Measurements from ENCODE around the gene AGMAT.

The AGMAT gene

GRCh38 chr1:15584489-15585363, at the start of gene AGMAT:
AGMAT (minus strand) TSS chr1:15585051; CDS start chr1:15584967, 84 bp downstream.
- peak; percentile 71 for DNase-seq

GRCh38 chr1:15633756-15634420, 49.0 kb upstream of the AGMAT start:
- no peak for DNase-seq

DNA sequence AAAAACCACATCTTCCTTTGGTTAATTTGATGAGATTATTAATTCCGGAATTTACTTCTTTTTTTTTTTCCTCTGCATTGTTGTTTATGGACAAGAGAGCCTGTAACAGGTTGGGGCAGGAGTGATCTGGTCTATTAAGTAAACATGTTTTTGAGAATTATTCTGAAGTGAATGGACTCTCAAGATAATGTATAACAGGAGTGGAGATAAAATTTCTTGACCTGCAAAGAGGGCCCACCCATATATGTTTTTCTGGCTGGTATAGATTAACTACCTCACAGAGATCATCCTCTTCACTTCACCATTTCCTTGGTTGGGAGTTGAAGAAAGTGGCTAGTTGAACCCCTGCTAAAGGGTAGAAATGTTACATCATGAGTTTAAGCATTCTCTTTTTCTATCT, 43.2 kb upstream of the AGMAT start:
- DNase-seq = no peak

DNA sequence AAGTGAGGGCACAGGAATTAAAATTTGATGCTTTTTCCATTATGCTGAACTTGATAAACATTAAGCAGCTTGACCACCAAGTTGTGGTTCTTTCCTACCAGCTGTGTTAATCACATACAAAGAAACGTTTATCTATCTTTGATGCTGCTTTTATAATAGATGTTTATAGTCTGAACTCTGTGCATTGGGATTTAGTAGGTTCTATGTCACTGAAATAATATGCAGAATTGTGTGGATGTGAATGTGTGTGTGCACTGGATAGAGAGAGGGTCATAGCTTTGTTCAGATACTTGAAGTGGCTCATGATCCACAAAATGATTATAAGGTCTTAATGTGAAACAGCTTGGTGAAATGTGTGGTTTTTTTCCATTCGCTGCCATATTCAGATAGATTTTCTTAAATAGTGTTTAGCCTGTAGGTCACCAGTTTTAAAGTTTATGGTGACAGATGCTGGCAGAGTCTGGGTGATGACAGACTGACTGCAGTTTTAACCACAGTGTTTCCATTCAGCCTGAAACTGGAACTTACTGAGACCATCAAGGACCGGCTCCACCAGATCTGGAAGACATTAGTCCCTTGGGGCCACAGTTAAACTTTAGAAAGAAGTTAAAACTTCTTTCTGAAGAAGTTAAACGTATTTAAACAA, 42.6 kb upstream of the AGMAT start:
- DNase-seq = no peak

DNA sequence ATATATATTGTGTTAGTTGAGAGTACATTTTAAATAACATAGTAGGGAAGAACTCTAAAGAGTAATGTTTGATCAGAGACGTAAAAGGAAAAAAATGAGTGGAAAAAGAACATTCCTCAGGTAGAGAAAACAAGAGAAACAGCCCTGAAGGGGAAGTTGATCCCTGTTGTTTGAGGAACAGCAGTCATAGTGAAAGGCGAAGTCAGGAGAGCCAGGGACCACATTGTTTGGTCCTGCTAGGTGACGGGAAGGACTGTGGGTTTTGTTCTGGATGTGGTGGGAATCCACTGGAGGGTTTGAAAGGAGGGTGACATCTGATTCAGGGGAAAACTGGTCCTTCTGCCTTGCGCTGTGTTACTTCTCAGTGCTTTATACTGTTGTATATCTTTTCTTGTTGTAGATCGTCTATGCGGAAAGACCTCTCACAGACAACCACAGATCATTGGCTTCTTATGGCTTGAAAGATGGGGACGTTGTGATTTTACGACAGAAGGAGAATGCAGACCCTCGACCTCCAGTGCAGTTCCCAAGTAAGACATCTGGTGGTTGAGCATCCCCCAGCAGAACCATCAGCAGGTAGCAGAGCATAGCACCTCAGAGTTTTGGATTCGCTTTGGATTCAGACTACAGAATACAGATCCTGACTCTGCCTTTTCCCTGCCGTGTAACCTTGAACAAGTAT, 41.6 kb upstream of the AGMAT start:
- DNase-seq = no peak

- no peak for DNase-seq
Measured at GRCh38 chr1:15625056-15625917, 40.4 kb upstream of the AGMAT start.

DNA sequence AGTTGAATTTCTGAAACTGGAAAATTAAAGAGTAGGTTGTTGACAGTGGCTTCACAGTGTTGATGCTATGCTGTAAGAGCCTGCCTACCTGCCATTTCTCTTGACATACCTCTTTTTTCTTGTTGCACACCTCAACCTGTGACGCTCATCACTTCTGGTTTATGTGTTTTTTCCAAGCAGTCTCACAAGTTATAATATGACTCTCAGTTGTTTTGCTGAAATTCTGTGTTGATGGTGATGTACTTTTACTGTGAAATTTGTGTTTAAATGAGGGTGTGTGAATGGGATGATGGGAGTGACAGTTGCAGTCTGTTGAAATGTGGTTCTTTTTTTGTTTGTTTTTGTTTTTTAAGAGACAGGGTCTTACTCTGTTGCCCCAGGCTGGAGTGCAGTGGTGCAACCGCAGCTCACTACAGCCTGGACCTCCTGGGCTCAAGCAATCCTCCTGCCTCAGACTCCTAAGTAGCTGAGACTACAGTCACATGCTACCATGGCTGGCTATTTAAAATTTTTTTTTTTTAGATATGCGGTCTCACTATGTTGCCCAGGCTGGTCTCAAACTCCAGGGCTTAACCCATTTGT, 39.4 kb upstream of the AGMAT start:
- no peak for DNase-seq

- DNase-seq = no peak
Measured at GRCh38 chr1:15623435-15623834, 38.6 kb upstream of the AGMAT start.

GRCh38 chr1:15622712-15623373, 38.0 kb upstream of the AGMAT start:
- DNase-seq = no peak

- no peak for DNase-seq
Measured at GRCh38 chr1:15621975-15622374, 37.1 kb upstream of the AGMAT start.

- no peak for DNase-seq
Measured at GRCh38 chr1:15620902-15621682, 36.2 kb upstream of the AGMAT start.

DNA sequence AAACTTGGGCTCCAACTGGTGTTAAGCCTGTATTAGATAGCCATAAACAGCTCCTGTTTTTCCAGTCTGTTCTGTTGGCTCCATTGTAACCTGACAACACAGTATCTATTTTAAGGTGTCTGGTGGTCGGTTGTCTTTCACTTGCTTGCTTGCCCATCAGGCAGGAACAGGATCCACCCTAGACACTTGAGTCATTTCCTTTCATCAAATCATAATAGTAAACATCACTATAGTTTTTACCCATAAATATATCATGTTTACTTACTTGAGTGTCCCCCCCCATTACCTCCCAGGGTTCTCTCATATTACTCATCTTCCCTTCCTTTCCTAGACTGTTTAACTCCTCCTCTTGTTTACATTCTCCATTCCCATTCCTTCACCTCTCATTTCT, 35.3 kb upstream of the AGMAT start:
- no peak for DNase-seq

- DNase-seq = no peak
Measured at GRCh38 chr1:15618655-15619525, 34.0 kb upstream of the AGMAT start.

- no peak for DNase-seq
Measured at GRCh38 chr1:15618077-15618654, 33.3 kb upstream of the AGMAT start.

DNA sequence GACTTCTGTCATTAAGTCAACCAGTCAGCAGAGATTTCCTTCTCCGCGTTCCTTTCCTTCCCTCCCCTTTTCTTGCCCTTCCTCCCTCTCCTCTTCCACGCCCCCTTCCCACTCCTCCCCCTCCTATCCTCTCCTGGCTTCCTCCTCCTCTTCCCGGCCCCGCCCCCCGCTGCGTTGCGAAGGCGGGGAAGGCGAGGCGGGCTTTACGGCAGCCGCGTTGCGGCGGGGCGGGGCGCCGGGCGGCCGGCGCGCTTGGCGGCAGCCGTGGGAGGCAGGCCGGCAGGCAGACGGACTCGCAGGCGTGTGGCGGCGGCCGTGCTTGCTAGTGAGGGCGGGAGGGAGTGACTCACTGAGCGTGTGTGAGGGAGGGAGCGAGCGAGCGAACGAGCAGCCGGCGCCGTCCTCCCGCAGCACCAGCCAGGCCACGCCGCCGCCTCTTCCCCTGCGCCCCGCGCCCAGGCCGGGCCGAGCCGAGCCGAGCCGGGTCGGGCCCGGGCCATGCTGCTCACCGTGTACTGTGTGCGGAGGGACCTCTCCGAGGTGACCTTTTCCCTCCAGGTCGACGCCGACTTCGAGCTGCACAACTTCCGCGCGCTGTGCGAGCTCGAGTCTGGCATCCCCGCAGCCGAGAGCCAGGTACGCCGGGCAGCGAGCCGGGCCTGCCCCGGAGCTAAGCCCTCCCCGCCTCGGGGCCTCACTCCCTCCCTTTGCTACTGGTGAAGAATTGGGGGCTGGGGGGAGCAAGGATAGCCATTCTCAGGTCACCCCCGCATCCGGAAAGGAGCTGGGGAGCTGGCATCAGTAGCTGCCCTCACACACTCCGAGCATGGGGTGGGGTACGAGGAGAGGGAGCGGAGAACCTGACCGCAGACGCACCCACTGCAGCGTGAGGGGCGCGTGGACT, 32.6 kb upstream of the AGMAT start, which contains the start of gene DDI2:
Gene DDI2, plus strand, starts transcription at position 286 of the 904 bp plus-strand sequence. Its CDS starts 213 bp downstream, at position 499.
- DNase-seq = peak; percentile 94

DNA sequence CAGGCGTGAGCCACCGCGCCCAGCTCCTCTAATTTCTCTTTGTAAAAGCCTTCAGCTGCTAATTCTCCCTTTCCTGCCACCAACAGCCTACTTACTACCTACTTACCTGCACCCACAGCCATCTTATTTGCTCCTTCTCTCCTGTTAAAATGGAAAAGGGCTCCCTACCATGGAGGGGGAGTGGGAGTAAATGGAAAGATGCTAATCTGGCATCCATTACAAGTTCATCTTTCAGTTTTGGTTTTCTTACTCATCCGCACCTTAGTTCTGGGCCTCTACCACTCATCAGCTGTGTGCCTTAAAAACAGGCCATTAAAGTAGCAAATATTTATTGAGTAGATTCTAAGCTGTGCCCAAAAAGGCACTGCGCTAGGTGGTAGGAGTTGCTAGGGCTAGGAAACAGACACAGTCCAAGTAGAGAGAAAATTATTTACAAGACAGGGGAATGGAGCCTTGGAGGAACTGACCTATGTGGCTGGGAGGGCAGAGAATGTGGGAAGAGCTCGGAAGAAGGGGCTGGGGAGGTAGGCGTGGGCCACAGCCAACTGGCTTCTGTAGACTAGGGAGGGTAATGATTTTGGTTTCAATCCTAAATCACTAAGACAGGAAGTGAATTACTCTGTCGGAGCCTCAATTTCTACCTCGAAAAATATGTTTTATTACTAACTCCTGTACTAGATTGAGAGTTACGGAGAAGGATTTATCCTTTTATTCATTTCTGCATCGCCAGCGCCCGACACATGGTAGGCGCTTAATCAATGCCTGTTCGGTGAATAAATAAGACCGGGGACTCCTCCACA, 31.7 kb upstream of the AGMAT start:
- peak; percentile 6 for DNase-seq

DNA sequence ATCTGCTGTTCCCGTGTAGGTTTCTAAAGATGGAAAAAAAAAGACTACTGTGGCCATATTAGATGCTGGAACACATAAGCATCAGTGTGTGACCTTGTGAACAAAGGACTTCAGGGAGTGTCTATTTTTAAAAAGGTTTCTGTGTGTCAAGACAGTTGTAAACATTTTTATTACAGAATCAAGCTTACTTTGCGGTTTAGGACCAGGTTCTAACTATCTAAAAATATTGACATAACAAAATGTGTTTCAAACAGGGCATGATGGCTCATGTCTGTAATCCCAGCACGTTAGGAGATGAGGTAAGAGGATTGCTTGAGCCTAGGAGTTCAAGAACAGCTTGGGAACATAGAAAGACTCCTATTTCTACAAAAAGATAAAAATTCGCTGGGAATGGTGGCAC, 25.3 kb upstream of the AGMAT start:
- DNase-seq = no peak
